22Rv1 (cell line): ENCODE measurements around the gene ATP5F1D.

Experiments
- CTCF ChIP-seq: fragments of 450-650 bp; IDR thresholded peaks from 2 replicates; pipeline ENCODE4 v1.5.1; 2017; ENCODE audit warnings: mild to moderate bottlenecking
- ZFX ChIP-seq: fragments of 450-650 bp; IDR thresholded peaks from 2 replicates; pipeline ENCODE4 v1.6.1; 2017; ENCODE audit warnings: antibody characterized with exemption, borderline replicate concordance

GRCh38 chr19:1288226-1288612 lies 46.7 kb downstream of the ATP5F1D start:
- no peak for TF ChIP-seq CTCF
- no peak for TF ChIP-seq ZFX
